ENCODE measurements around the gene MED12L. TPM values are rescaled to one million over a fixed set of nuclear protein-coding genes. Genes with fewer than 3 reads are reported as not detected.

MED12L gene
- total and polyA plus RNA-seq, 9 donors, result 0.15 to 2.4 (median 0.75) TPM

DNA sequence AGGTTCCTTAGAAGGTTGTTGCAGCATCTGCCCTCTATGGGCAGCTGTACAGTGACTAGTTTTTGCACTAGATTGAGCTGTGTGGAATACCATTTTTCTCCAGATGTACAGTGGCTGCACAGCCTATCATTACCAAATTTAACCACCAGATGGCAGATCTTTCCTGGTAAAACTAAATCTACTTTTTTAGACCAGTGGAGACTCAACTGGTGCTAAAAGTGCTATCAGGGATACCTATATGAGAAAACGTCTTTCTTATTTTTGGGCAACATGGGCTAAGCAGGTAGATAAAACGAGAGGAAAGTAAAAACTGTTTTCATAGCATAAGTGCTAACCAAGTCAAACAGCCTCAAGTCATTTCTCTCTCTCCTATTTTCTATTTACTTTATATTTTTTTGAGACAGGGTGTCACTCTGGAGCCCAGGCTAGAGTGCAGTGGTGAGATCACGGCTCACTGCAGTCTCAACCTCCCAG, 354.2 kb downstream of the MED12L start:
- TF ChIP-seq, protein P1, sequence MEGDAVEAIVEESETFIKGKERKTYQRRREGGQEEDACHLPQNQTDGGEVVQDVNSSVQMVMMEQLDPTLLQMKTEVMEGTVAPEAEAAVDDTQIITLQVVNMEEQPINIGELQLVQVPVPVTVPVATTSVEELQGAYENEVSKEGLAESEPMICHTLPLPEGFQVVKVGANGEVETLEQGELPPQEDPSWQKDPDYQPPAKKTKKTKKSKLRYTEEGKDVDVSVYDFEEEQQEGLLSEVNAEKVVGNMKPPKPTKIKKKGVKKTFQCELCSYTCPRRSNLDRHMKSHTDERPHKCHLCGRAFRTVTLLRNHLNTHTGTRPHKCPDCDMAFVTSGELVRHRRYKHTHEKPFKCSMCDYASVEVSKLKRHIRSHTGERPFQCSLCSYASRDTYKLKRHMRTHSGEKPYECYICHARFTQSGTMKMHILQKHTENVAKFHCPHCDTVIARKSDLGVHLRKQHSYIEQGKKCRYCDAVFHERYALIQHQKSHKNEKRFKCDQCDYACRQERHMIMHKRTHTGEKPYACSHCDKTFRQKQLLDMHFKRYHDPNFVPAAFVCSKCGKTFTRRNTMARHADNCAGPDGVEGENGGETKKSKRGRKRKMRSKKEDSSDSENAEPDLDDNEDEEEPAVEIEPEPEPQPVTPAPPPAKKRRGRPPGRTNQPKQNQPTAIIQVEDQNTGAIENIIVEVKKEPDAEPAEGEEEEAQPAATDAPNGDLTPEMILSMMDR (IDR thresholded peaks at IDR 0.05), result peak; percentile 67 to 79 (median 73)
- TF ChIP-seq EP300 (IDR thresholded peaks at IDR 0.05) (no peak), POLR2A (IDR thresholded peaks at IDR 0.05) (no peak)
- Histone ChIP-seq H3K4me1 (ENCODE audit: insufficient read depth) (peaks cover 3% of the 10 kb centered on the region), H3K4me3 (no peak overlapping the region), H3K27ac (no peak overlapping the region), H3K36me3 (no peaks in the 10 kb centered on the region), H3K27me3 (no peaks in the 10 kb centered on the region), H3K9me3 (no peaks in the 10 kb centered on the region)
- intact Hi-C loops (cut with DNase I), result loop anchor here (5.0 to 10.0 kb wide), 6 partner anchors 223 to 485 kb away; no protein-coding TSS in a partner anchor
- 26 to 35% (median 29%) methylated on average over 3 of the region's 3 CpGs for WGBS, 3 donors
- peak in 1 of 5 donors; percentile 37 for DNase-seq

DNA sequence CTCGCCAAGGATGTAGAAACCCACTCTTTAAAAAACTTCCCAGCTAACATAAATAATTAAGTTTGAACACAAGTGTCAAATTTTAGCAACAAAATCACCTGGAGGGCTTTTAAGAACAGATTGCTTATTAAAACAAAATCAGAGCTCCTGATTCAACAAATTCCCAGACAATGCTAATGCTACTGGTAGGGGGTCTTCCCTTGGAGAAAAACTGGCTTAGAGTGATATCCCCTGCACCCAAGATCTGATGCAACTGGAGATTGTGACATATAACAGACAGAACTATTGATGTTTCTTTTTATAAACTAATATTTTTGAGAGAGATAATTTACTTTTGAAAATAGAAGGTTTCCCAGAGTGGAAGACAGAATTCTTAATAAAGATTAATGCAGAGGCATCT, 355.5 kb downstream of the MED12L start:
- intact Hi-C loops (cut with DNase I), result loop anchor here (10.0 kb wide), 4 partner anchors 394 to 484 kb away; no protein-coding TSS in a partner anchor
- 85 to 97% (median 90%) methylated on average over 1 of the region's 1 CpG for WGBS, 3 donors
- Histone ChIP-seq H3K4me1 (ENCODE audit: insufficient read depth) (peaks cover 5% of the 10 kb centered on the region), H3K27ac (no peak overlapping the region), H3K27me3 (no peaks in the 10 kb centered on the region), H3K9me3 (no peaks in the 10 kb centered on the region), H3K36me3 (no peaks in the 10 kb centered on the region), H3K4me3 (no peak overlapping the region)
- TF ChIP-seq, protein P1 (IDR thresholded peaks at IDR 0.05), result no peak
- TF ChIP-seq EP300 (IDR thresholded peaks at IDR 0.05) (no peak), POLR2A (IDR thresholded peaks at IDR 0.05) (no peak)
- no peak for DNase-seq

DNA sequence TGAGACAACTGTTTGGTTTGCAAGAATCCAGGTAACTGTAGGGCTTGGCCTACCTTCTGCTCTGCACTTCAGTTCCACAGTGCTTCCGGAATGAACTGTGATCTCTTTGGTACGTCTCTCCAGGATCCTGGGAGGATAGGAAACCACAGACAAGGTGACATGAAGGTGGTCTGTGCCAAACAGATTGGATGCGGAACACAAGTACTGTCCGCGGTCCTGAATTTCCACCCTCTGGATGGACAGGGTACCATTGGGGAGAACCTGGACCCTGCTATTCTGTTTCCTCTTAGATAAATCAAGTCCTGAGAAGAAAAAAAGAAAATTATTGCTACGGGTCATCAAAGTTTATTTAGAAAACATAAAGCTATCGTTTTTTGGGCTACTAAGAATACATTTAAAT, 358.1 kb downstream of the MED12L start:
- WGBS, 3 donors, result 81 to 83% (median 81%) methylated on average over 7 of the region's 7 CpGs
- H3K36me3 ChIP-seq, result no peaks in the 10 kb centered on the region
- H3K4me3 ChIP-seq, result no peak overlapping the region
- TF ChIP-seq POLR2A (IDR thresholded peaks at IDR 0.05), result no peak
- TF ChIP-seq, protein P1 (IDR thresholded peaks at IDR 0.05), result no peak
- no peak for TF ChIP-seq EP300 (IDR thresholded peaks at IDR 0.05)
- no peak for DNase-seq
- H3K4me1 ChIP-seq (ENCODE audit: insufficient read depth), result peaks cover 2% of the 10 kb centered on the region
- intact Hi-C loops (cut with DNase I), result loop anchor here (10.0 kb wide), 4 partner anchors 391 to 481 kb away; no protein-coding TSS in a partner anchor
- no peak overlapping the region for H3K27ac ChIP-seq
- no peaks in the 10 kb centered on the region for H3K27me3 ChIP-seq
- H3K9me3 ChIP-seq, result peaks cover 0 to under 1% of the 10 kb centered on the region in 2 donors

DNA sequence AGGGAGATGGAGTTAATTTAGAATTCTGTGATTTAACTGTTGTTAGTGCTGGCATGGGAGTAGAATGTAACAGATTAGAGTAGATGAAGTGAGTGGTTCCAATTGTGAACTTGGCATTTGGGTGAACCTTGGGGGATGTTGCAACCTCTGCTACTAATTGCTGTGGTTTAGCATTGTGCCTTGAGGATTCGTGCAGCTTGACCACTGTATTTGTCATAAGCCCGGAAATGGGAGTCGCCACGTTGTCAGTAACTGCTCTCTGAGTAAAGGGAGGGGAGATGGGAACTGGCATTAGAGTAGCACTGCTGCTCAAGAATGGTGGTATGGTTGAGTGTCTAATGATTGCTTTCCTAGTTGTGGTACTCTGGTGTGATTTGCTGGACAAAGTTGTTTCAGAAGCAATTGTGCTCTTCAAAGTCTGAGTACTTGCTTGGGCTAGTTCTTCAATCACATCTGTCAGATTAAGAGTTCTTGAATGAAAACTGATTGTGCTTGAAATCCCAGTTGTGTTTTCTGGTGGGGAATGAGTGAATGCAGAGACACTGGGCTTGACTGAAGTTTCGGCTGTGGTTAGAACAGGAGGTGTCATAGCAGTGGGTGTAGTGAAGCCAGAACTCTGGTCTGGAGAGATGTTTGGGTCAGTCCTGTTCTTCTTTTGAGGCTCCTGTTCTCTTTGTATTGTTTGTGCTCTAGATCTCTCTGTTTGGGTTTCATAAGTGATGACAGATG, 360.0 kb downstream of the MED12L start:
- WGBS, 3 donors, result 75 to 83% (median 76%) methylated on average over 5 of the region's 5 CpGs
- no peaks in the 10 kb centered on the region for H3K36me3 ChIP-seq
- no peak overlapping the region for H3K27ac ChIP-seq
- H3K4me1 ChIP-seq (ENCODE audit: insufficient read depth), result peaks cover 2% of the 10 kb centered on the region
- TF ChIP-seq EP300 (IDR thresholded peaks at IDR 0.05) (no peak), POLR2A (IDR thresholded peaks at IDR 0.05) (no peak)
- TF ChIP-seq, protein P1 (IDR thresholded peaks at IDR 0.05), result no peak
- peaks cover 0 to 5% of the 10 kb centered on the region in 2 donors for H3K9me3 ChIP-seq
- H3K4me3 ChIP-seq, result no peak overlapping the region
- no peak for DNase-seq
- intact Hi-C loops (cut with DNase I), result loop anchor here (10.0 kb wide), 4 partner anchors 389 to 479 kb away; no protein-coding TSS in a partner anchor
- H3K27me3 ChIP-seq, result no peaks in the 10 kb centered on the region

All from ovary (tissue), 9 donors.